Hematopoietic multipotent progenitor cell (in vitro differentiated cells): ENCODE data around the gene ANGPTL7. TPM values are rescaled to one million over a fixed set of nuclear protein-coding genes. Genes with fewer than 3 reads are reported as not detected.
"Not testable (repeated sequence)": the region's sequence is repeated elsewhere in the genome, so short reads cannot be mapped to it uniquely, and the experiment has no call there.

Experiments used
- DNase-seq, 3 donors: peaks; one replicate each; pipeline ENCODE4 v3.0.0-alpha.2; 2011 to 2015; ENCODE audit warnings: low read depth in 2 of 3, low spot score in 2 of 3
- total RNA-seq: library from RNA; depleted of rRNA; stranded (reverse); fragments of >200 nt; gene quantifications from one replicate; pipeline ENCODE4 v1.2.3, GENCODE V29; 2012

ANGPTL7 gene
- total RNA-seq, 1 donor = not detected

DNA sequence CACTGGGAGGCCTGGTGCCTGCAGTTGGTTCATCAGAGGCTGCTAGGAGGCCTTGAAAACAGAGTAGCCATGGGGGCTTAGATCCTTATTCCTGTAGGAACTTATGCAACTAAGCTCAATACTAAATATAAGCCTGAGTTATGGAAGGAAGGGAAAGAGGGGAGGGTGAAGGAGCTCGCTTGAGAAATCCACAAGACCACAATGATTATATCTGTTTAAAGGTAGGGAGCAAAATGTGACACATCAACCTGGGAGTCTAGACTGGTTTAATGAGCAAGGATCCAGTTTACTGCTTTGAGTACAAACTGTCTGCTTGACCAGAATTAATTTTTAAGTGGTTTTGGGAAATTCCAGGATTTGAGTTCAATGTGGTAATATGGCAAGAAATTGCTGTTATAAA lies 20.4 kb upstream of the ANGPTL7 start:
- no peak for DNase-seq

DNA sequence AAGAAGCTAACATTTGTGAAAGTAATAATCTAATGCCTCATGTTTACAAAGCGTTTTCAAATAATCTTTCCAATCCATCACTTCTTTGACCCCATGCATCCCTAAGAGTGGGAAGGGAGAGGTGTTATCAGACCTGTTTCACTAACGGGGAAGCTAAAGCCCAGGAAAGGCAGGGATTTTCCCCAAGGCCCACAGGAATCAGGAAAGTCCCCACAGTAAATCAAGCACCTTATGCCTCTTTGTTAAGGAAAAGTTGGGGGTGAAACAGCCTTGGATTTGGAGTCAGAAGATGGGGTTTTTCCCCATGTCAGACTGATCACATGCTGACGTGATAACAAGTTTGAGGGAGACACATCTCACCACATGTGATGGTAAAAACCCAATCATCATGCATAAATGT lies 20.0 kb upstream of the ANGPTL7 start:
- DNase-seq = no peak

DNA sequence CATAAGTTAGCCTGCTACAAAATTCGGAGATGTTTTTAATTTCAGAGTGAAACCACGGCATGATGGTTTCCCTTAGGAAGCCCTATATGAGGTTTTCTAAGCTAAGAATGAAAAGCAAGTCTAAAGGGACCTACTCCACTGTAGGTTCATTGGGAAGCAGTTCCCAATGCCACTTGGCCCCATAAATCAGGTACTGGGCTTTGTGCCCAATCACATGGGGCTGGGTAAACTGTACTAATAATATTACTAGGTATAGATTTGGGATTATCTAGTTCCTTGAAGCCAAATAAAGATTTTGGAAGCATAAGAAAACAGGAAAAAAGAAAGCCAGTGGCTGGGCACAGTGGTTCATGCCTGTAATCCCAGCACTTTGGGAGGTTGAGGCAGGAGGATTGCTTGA lies 19.1 kb upstream of the ANGPTL7 start:
- DNase-seq = no peak

DNA sequence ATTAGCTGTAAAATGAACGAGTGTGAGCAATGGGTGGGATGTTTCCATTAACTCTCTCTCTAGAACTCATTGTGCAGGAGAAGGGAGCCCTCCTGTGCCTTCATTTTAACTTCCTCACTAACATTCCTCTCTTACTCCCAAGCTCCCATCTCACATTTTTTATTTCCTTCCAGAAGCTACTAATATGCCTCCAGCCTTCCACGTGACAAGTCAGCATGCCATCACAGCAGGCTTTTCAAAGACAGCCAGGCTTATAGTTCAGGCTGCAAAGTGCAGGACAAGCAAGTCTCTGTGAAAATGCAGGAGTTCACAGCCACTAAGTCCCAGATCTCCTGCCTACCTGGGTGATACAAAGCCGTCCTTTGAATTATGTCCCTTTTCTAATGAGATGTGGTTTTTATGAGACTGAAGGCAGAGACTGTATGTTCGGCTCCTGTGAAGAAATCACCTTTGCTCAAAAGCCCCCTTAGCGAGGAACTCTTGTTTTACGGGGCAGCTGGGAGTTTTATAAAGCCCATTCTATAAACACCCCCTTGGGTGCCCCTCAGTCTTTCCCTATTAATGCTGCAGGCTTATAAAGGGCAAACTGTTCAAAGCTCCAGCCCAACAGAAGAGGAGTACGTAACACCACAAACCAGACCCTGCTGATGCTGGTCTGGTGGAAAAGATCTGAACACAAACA lies 14.8 kb upstream of the ANGPTL7 start:
- DNase-seq = no peak

DNA sequence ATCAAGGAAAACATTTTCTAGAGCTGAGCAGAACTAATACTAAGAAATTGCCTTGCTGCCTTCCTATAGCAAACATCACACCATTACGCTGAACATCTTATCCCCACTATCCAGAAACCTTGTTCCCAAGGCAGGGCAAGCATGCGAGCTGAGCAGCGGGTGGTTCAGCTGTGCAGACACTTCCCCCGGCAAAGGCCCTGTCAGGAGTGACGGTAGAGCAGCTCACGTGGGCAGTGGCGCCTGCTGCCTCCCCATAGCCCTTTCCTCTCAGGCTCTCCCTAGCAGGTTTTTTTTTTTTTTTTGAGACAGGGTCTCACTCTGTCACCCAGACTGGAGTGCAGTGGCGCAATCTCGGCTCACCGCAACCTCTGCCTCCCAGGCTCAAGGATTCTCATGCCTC lies 13.7 kb upstream of the ANGPTL7 start:
- DNase-seq = no peak

DNA sequence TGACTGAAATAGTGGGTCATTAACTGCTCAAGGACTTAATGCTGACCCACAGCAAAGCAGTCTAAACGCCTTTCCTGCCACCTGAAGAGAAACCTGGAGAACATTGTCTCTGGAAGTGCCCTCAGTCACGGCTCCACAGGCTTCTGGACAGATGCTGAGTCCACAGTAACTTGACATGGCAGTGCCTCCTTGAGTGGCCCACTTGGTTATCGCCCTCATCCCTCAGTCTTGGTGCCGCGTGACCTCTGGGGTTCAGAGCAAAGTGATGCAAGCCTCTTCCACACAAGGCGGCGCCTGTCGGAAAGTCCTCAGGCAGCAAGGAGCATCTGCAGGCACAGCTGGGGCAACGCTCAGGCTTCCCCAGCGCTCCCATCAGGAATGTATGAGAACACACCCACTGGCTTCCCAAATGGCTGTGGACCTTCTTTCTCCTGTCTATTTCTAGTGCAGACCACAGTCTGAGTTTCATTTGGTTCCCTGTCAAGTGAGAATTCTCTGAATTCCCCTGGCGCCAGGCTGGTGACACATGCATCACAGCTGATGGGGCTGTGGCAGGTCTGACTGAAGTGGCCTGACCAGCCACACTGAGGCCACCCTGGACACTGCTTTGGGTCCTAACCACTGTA lies 13.0 kb upstream of the ANGPTL7 start:
- DNase-seq = no peak

DNA sequence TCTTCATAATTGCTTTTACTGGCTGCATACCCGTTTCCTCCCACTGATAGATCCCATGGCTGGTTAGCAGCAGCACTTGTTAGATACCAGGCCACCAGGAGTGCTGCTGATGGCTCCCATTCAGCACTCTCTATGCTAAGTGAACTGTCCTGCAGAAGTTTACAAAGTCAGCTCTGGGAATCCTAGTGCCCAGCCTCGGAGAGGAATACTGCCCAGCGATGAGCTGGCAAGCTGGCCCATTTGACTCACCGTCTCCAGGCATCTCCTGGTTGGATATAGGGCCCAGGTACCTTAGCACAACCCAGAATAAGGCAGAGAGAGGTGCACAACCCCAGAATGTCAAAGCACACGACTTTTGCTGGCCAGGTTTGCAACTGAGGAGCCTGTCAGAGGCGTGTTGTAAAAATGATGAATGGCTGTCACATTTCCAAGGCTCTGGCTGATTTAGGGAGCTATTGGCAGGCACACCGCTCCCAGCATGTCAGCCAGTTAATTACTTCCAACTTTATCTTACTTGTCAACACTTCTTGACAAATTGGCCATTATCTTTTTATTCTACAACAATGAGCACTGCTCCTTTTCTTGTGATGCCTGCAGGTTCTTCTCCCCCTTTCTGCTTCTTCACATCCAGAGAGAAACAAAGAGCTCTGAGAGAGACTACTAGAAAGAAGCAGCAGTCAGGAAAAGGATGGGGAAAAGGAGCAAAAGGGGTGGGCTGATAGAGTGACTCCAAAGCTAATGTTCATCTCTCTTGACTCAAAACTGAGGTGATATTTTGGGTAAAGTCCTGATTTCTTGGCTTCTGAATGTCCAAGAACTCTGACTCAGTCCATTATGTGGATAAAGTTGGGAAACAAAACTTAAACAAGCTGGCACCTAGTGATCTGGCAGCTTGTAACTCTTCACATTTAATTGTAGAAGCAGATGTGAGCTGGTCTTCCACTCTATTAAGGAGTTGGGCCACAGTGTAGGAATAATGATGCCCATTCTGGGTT lies 10.8 kb upstream of the ANGPTL7 start:
- no peak for DNase-seq

DNA sequence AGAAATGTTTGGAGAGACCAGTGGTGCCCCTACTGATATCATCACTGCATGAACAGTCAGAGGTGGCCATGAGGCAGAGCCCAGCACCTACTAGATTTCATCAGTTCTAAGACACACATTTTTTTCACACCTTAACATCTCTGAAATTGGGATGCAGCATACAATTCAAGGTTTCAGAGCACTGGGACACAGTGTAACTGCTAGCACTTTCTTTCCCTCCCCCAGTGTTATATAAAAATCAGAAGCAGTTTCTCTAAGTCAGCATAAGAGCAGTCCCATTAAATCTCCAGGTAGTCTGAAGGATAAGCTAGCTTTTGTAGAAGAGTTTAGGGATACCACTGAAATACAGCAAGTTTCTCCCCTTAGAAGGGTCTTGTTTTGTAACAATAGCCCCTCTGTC lies 10.0 kb upstream of the ANGPTL7 start:
- DNase-seq = no peak

DNA sequence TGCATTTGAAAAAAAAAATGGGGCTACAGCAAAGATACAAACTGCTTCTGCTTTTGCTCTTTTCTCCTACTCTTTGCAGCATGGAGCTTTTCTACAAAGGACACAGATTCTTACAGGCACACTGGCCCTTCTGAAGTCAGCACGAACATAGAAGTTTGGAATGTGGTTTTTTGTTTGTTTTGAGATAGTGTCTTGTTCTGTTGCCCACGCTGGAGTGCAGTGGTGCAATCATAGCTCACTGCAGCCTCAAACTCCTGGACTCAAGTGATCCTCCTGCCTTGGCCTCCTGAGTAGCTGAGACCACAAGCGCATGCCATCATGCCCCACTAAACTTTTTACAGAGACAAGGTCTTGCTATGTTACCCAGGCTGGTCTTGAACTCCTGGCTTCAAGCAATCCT lies 9.4 kb upstream of the ANGPTL7 start:
- not testable (repeated sequence) for DNase-seq

DNA sequence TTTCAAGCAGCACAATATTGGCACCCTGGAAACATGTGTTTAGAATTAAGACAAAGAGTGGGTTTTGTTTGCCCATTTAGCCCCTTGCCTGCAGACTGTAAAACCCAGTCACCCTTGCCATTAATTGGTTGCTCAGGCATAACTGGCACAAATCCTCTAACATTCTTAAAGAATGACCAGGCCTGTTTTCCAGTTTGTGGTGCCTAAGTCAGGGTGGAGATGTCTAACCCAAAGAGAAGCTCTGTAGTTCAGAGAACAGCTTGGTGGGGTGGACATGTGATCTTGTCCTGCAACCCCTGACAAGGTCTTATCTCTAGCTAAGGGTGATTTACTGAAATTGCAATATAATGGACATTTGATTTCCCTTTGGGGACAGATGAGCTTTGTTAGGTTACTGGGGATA lies 8.8 kb upstream of the ANGPTL7 start:
- DNase-seq = no peak

DNA sequence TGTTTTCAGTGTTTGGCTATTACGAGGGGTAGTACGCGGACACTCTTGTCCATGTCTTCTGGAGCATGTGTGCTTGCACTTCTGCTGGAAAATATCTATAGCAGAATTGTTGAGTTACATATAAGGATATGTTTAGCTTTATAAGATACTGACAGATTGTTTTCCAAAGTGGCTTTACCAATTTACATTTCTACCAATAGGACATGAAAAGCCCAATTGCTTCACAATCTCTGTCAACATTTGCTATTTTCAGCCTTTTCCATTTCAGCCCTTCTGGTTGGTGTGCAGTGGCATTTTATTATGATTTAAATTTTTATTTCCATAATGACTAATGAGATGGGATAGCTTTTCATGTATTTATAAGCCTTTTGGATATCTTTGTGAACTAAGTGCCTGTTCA lies 6.3 kb upstream of the ANGPTL7 start:
- no peak for DNase-seq

DNA sequence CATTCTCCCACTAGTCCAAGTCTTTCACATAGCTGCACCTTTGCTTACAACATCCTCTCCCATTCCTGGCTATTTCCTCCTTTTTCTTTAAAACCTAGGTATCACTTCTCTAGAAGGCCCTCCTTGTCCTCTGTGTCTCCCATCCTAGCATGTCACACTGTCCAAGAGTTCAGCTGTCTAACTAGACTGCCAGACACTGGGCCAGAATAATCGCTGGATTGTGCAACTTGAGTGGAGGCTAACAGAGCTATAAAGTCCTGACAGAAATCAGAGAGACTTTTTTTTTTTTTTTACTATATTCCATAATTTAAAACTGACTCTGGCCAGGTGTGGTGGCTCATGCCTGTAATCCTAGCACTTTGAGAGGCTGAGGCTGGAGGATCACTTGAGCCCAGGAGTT lies 4.2 kb upstream of the ANGPTL7 start:
- DNase-seq = no peak

DNA sequence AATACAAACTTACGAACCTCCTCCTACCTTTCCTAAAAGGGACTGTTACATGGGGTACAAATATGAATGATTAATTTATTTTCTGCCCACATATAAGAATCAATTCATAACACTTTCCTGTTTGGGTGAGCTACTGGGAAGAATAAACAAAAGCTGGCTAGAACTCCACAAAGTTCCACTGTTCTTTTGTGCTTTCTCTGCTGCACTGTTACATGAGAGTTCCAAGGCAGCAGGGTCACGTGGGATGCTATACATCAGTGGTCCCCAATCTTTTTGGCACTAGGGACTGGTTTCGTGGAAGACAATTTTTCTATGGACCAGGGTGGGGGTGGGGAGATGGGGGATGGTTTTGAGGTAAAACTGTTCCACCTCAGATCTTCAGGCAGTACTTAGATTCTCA lies 2.2 kb upstream of the ANGPTL7 start:
- no peak for DNase-seq

DNA sequence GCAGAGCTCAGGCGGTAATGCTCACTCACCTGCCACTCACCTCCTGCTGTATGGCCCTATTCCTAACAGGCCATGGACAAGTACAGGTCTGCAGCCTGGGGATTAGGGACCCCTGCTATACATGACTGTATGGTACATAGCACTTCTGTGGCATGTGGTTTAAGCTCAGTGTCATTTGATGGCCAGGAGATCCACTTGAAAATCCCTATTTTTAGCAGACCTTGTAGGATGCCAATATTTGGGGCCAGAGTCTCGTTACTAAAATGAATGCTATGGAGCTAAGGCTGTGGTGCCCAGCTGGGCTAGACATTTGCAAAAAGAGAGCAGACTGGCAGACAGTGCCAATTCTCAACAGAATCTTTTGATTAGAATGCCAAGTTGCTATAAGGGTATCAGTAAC lies 1.7 kb upstream of the ANGPTL7 start:
- no peak for DNase-seq

DNA sequence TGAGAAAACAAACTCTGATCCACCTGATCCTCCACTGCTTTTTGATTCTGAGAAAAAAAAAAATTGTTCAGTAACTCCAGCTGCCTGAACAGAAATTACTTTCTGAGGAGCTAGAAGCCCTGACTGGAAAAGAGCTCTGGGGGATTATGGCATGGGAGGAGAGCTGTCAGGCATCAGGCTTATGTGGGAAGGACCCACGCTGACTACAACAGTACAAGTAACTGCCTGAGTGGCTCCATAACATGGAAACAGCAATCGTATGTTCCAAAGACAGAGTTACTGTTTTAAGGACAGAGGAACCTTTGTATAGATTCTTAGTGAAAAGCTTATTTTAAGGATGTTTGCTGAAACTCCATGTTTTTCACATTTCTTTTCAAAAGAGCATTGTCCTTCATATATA lies 1.2 kb upstream of the ANGPTL7 start:
- DNase-seq = no peak

DNA sequence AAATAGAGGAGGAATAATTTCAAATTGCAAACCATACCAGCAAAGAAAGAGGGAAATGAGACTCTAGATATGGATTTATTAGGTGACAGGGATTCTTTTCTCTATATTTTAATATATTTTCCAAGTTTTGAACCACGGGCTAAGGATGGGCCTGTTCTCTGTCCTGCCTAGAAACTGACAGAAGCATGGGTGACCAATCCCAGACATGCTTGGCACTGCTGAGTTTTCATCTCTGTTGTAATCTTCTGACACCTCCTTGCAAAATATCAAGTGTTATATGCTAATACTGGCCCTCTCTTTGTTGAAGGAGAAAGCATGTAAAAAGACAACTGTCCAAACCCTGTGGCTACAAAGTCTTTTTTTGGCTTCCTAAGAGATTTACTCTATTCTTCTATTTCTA lies 774 bp upstream of the ANGPTL7 start:
- DNase-seq = no peak

DNA sequence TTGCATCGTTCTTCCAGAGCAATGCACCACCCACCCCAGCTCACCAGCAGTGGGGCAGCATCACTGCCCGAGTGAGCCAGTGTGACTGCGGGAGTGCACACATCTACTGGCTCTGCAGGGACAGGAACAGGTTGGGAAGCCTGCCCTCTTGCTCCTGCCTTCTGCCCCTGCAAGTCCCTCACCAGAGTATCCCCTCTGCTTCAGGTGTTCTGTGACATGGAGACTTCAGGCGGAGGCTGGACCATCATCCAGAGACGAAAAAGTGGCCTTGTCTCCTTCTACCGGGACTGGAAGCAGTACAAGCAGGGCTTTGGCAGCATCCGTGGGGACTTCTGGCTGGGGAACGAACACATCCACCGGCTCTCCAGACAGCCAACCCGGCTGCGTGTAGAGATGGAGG lies 4.2 kb downstream of the ANGPTL7 start:
- DNase-seq = no peak

DNA sequence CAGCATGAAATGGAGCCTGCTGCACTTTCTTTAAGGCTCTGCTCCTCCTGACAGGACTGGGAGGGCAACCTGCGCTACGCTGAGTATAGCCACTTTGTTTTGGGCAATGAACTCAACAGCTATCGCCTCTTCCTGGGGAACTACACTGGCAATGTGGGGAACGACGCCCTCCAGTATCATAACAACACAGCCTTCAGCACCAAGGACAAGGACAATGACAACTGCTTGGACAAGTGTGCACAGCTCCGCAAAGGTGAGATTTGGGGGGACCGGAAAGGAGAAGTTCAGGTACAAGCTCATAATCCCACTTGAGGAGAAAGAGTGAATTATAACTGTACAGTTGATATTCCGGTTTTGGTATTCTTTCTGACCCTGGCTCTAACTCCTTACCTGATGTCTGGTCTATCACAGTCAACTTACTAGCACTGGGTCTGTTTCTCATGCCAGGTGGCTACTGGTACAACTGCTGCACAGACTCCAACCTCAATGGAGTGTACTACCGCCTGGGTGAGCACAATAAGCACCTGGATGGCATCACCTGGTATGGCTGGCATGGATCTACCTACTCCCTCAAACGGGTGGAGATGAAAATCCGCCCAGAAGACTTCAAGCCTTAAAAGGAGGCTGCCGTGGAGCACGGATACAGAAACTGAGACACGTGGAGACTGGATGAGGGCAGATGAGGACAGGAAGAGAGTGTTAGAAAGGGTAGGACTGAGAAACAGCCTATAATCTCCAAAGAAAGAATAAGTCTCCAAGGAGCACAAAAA lies 5.4 kb downstream of the ANGPTL7 start:
- DNase-seq = no peak

DNA sequence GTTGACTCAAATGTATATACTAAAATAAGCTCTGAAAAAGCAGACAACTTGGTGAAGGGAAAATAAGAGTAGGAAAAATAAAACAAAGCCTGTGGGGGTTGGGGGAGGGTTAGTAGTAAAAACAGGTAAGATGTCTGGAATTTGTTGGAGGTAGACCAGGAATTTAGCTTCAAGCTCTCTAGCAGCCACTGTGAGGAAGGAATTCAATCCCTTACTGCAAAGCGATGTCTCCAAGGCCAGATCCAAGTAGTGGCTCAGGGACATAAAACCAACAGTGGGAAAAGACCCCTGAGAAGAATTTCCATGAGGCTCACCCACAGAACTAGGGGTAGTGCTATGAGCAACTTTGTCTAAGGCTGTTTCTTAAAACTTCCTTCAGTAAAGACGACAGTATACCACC lies 7.8 kb downstream of the ANGPTL7 start:
- no peak for DNase-seq

DNA sequence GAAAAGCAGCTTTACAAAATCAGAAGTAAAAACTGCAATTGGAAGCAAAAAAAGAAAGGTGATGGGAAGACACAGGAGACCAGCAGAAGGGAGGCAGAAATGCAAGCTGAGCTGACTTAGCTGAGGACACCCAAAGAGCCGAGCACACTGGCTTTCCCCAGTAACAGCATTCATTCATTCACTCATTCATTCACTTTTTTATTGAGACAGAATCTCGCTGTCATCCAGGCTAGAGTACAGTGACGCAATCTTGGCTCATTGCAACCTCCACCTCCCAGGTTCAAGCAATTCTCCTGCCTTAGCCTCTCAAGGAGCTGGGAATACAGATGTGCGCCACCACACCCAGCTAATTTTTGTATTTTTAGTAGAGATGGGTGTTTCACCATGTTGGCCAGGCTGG lies 8.2 kb downstream of the ANGPTL7 start:
- no peak for DNase-seq

DNA sequence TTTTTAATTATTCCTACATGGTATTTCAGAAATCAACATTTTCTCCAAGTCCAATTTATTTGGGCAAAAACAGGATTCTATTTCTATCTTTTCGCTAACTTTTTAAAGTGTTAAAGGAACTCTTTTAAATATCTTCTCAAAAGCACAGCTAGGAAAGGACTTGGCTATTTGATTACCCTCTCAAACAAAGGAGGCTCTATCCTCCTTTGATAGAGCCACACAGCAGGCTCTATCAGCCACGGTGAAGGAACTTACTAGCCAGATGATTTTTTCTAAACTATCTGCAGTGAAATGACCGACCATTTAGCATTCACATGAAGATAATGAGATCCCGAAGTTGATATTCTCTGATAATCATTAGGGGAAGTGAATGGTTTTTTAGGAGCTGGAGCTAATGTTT lies 9.1 kb downstream of the ANGPTL7 start:
- DNase-seq = no peak
